Measurements from ENCODE around the gene SGMS1. TPM values are rescaled to one million over a fixed set of nuclear protein-coding genes. Genes with fewer than 3 reads are reported as not detected.

SGMS1 gene
- total RNA-seq, 4 donors from 2014 or later: 80.8 to 98.9 (median 90.7) TPM

DNA sequence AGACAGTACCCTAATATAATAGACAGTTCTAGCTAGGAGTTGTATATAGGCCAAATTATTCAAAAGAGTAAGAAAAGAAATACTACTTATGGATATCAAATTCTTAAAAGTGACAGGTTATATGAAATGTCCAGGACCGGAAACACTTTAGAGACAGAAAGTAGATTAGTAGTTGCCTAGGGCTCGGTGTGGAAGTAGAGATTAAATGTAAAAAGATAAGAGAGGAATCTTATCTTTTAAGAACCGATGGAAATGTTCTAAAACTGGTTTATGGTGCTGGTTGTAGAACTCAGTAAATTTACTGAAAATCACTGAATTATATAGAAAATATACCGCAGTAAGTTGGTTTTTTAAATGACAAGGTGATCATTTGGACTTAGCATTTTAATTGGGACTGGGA lies 224.9 kb downstream of the SGMS1 start:
- DNase-seq: no peak
- Histone ChIP-seq H3K4me3 (replicated peaks in 1 of 3) (no peak overlapping the region), H3K27me3 (no peaks in the 10 kb centered on the region), H3K27ac (no peak overlapping the region), H3K36me3 (no peaks in the 10 kb centered on the region), H3K9me3 (no peaks in the 10 kb centered on the region), H3K4me1 (peaks cover 0 to 4% of the 10 kb centered on the region in 2 donors)
- intact Hi-C loops (cut with DNase I): no loop called here
- 87 to 88% methylated on average over 4 of the region's 4 CpGs for WGBS, 2 donors
- no peak for TF ChIP-seq POLR2A (IDR thresholded peaks at IDR 0.05)
- TF ChIP-seq, protein P1, sequence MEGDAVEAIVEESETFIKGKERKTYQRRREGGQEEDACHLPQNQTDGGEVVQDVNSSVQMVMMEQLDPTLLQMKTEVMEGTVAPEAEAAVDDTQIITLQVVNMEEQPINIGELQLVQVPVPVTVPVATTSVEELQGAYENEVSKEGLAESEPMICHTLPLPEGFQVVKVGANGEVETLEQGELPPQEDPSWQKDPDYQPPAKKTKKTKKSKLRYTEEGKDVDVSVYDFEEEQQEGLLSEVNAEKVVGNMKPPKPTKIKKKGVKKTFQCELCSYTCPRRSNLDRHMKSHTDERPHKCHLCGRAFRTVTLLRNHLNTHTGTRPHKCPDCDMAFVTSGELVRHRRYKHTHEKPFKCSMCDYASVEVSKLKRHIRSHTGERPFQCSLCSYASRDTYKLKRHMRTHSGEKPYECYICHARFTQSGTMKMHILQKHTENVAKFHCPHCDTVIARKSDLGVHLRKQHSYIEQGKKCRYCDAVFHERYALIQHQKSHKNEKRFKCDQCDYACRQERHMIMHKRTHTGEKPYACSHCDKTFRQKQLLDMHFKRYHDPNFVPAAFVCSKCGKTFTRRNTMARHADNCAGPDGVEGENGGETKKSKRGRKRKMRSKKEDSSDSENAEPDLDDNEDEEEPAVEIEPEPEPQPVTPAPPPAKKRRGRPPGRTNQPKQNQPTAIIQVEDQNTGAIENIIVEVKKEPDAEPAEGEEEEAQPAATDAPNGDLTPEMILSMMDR (IDR thresholded peaks at IDR 0.05): no peak

DNA sequence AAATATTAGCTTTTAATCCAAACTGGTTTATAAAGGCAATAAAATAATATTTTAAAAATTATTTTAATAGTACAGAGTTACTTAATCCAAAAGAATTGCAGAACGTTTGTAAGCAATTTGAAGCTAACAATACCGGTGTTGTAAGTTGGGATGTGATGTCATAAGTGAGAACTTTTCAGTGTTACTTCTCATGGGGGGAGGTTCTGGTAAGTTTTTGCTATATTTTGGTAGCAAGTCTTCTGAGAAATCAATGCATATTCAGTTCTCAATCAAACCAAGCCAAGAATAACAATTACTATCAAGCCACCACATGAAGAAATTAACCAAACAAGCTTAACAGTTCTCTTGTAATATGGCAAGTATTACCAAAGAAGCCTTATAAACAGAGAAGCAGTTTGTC lies 225.4 kb downstream of the SGMS1 start:
- H3K27ac ChIP-seq: no peak overlapping the region
- TF ChIP-seq, protein P1 (IDR thresholded peaks at IDR 0.05): no peak
- TF ChIP-seq POLR2A (IDR thresholded peaks at IDR 0.05): no peak
- H3K9me3 ChIP-seq: no peaks in the 10 kb centered on the region
- DNase-seq: no peak
- H3K4me1 ChIP-seq: peaks cover 0 to 4% of the 10 kb centered on the region in 2 donors
- 68 to 81% methylated on average over 2 of the region's 2 CpGs for WGBS, 2 donors
- intact Hi-C loops (cut with DNase I): no loop called here
- H3K4me3 ChIP-seq (replicated peaks in 1 of 3): no peak overlapping the region
- H3K27me3 ChIP-seq: no peaks in the 10 kb centered on the region
- no peaks in the 10 kb centered on the region for H3K36me3 ChIP-seq

DNA sequence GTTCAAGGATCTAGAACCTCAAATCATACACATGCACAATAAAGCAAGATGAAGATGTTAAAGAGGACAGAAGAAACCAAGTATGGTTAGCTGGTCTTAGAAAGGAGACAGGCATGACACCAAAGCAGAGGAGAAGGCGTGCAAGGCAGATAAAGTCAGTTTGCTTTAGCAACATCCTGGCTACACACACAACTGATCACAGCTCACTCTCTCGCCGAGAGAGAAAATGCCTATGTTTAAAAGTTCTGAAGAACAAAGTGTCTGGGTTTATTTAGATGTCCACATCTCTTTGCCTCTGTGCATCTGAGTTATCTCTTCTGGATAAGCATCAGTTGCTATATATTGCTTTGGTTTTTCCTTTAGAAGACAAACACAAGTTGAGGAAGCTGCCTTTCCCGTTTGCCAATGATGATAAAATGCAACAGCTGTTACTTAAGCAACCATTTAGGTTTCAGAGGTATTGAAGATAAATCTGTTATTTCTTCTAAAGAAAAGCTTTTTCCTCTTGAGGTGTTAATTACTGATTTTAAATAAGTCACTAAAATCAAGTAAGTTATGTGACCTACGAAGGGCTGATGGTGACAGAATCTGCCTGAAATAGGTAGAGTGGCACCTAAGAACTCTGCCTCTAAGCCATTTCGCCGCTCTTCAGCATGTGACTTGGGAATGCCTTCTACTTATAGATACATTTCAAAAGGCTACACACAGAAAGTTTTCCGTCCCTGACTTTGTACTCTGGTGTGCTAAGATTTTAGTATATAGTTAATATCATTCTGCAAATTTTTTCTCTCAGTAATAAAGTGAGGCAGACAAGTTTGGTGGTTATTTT lies 226.2 kb downstream of the SGMS1 start:
- no peak for DNase-seq

DNA sequence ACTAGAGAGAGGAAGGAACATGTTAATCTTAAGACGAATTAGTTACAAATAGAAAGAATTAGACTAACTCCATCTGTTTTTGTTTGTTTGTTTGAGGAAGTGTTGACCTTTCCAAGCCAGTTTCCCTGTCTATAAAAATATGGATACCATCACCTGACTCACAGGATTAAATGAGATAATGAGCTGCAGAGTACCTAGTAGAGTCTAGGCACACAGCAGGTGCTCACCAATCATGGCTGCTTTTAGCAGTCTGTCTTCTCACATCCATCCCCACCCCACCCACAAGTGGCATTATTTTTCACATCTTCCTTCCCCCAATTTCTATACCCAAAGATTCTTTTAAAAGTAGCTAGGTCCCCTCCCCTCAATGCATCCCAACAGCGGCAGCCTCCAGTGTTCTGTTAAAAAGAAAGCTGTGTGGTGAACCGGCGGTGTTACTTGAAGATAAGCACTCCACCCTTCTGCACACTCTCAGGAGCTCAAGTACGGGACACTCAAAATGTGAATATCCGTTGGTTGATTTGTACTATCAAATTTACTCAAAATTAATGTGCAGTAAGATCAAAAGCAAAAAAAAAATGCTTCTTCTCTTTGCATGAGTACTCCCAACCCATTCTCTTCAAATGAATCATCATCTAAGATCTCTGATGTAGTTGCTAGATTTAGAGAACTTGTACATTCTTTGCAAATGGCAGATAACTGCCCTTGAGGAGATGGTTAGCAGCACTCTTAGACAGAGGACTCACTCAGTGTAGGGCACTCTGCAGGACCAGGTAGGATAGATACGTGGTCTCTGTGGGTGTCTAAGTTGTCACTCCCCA lies 227.1 kb downstream of the SGMS1 start:
- no peak for DNase-seq
- intact Hi-C loops (cut with DNase I): no loop called here
- no peaks in the 10 kb centered on the region for H3K9me3 ChIP-seq
- 67 to 80% methylated on average over 7 of the region's 7 CpGs for WGBS, 2 donors
- no peaks in the 10 kb centered on the region for H3K27me3 ChIP-seq
- H3K4me1 ChIP-seq: peaks cover 0 to 4% of the 10 kb centered on the region in 2 donors
- no peaks in the 10 kb centered on the region for H3K36me3 ChIP-seq
- H3K27ac ChIP-seq: no peak overlapping the region
- H3K4me3 ChIP-seq (replicated peaks in 1 of 3): no peak overlapping the region
- TF ChIP-seq, protein P1 (IDR thresholded peaks at IDR 0.05): no peak
- TF ChIP-seq POLR2A (IDR thresholded peaks at IDR 0.05): no peak

More for the DNA sequence above, 226.2 kb downstream of the SGMS1 start:
- H3K9me3 ChIP-seq: no peaks in the 10 kb centered on the region
- no peaks in the 10 kb centered on the region for H3K27me3 ChIP-seq
- WGBS, 2 donors: 84 to 85% methylated on average over 8 of the region's 8 CpGs
- intact Hi-C loops (cut with DNase I): no loop called here
- H3K27ac ChIP-seq: no peak overlapping the region
- H3K36me3 ChIP-seq: no peaks in the 10 kb centered on the region
- H3K4me3 ChIP-seq (replicated peaks in 1 of 3): no peak overlapping the region
- H3K4me1 ChIP-seq: peaks cover 0 to 4% of the 10 kb centered on the region in 2 donors
- TF ChIP-seq POLR2A (IDR thresholded peaks at IDR 0.05): no peak
- TF ChIP-seq, protein P1 (IDR thresholded peaks at IDR 0.05): no peak

DNA sequence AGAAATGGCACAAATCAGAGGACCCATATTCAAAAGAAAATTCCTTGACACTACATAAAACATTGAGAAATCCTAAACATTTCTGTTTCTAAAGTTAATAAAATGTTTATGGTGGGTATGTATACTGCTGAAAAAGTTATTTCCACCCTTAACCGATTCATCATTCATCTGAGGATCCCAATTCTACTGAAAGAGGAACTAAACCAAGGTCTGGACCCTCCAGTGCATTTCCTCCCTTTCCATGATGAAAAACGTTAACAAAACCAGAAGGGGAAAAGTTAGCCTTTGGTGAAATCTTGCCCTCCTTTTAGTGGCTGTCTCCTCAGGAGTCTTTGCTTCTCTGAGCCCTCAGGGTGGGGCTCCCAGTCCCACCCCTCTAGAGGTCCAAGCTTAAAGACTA lies 227.9 kb downstream of the SGMS1 start:
- intact Hi-C loops (cut with DNase I): no loop called here
- H3K27me3 ChIP-seq: no peaks in the 10 kb centered on the region
- peaks cover 0 to 4% of the 10 kb centered on the region in 2 donors for H3K4me1 ChIP-seq
- no peak overlapping the region for H3K4me3 ChIP-seq (replicated peaks in 1 of 3)
- no peaks in the 10 kb centered on the region for H3K9me3 ChIP-seq
- no peak for DNase-seq
- 79 to 92% methylated on average over 2 of the region's 2 CpGs for WGBS, 2 donors
- no peaks in the 10 kb centered on the region for H3K36me3 ChIP-seq
- no peak overlapping the region for H3K27ac ChIP-seq
- TF ChIP-seq, protein P1 (IDR thresholded peaks at IDR 0.05): no peak
- no peak for TF ChIP-seq POLR2A (IDR thresholded peaks at IDR 0.05)
